Measurements from ENCODE around the gene THAP3. TPM values are rescaled to one million over a fixed set of nuclear protein-coding genes. Genes with fewer than 3 reads are reported as not detected.

The THAP3 gene
- total RNA-seq, 1 donor from 2014 or later = 25.0 TPM

DNA sequence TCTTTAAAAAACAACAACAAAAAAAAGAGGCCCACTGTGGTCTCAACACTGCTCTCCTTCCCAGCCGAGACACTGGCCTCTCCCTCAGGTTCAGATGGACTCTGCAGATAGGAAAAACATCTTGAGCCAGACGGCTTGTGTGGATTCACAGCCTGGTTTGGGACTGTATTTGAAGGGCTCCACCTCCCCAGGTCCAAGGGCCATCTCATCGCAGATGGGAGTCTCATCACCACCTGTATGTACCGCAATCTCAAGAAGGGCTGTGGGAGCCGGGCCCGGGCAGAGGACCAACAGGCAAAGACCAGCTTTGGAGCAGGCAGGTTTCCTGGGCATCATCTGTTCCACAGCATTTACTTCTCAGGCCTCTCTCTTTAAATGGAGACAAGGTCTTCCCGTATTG lies 34.6 kb upstream of the THAP3 start:
- Histone ChIP-seq H3K27me3 (no peaks in the 10 kb centered on the region), H3F3A (ENCODE audit: low read depth) (no peaks in the 10 kb centered on the region), H3K9me3 (ENCODE audit: low read depth) (no peaks in the 10 kb centered on the region), H2AFZ (replicated peaks) (no peak overlapping the region), H3K4me1 (no peaks in the 10 kb centered on the region), H4K20me1 (ENCODE audit: low read depth) (peaks cover 9% of the 10 kb centered on the region), H3K4me2 (no peak overlapping the region), H3K9ac (no peak overlapping the region), H3K27ac (no peak overlapping the region), H3K4me3 (no peak overlapping the region), H3K36me3 (no peaks in the 10 kb centered on the region), H3K79me2 (ENCODE audit: low read depth) (no peaks in the 10 kb centered on the region)
- Mint-ChIP-seq H3K9me3 (no peaks in the 10 kb centered on the region), H3K27me3 (ENCODE audit: insufficient read depth, low read depth) (peaks cover 4% of the 10 kb centered on the region), H3K4me1 (no peaks in the 10 kb centered on the region), H3K27ac (no peak overlapping the region), H3K36me3 (peaks cover 4% of the 10 kb centered on the region), H3K4me3 (no peak overlapping the region)
- TF ChIP-seq, protein P1, sequence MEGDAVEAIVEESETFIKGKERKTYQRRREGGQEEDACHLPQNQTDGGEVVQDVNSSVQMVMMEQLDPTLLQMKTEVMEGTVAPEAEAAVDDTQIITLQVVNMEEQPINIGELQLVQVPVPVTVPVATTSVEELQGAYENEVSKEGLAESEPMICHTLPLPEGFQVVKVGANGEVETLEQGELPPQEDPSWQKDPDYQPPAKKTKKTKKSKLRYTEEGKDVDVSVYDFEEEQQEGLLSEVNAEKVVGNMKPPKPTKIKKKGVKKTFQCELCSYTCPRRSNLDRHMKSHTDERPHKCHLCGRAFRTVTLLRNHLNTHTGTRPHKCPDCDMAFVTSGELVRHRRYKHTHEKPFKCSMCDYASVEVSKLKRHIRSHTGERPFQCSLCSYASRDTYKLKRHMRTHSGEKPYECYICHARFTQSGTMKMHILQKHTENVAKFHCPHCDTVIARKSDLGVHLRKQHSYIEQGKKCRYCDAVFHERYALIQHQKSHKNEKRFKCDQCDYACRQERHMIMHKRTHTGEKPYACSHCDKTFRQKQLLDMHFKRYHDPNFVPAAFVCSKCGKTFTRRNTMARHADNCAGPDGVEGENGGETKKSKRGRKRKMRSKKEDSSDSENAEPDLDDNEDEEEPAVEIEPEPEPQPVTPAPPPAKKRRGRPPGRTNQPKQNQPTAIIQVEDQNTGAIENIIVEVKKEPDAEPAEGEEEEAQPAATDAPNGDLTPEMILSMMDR (IDR thresholded peaks at IDR 0.05) = no peak
- TF ChIP-seq EZH2phosphoT487 (IDR thresholded peaks at IDR 0.05) (no peak), EZH2 (IDR thresholded peaks at IDR 0.05) (no peak)
- no peak for DNase-seq (ENCODE audit: low spot score)

DNA sequence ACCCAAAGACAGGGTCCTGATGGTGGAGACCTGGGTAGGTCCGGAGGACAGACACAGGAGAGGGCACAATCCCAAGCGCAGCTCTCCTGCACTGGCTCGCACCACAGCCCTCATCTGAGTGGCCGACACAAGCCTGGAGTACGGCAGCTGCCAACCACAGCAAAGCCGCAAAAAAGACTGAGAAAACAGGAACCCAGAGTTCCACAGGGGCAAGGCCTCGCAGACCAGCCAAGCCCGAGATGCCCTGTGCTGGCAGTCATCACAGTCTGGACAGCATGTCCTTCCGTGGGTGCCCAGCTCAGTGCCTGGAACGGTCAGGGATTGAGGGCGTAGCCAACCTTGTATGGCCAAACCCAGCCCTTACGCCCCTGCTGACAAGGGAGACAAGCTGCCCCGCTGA lies 33.4 kb upstream of the THAP3 start:
- H3F3A ChIP-seq (ENCODE audit: low read depth) = no peaks in the 10 kb centered on the region

DNA sequence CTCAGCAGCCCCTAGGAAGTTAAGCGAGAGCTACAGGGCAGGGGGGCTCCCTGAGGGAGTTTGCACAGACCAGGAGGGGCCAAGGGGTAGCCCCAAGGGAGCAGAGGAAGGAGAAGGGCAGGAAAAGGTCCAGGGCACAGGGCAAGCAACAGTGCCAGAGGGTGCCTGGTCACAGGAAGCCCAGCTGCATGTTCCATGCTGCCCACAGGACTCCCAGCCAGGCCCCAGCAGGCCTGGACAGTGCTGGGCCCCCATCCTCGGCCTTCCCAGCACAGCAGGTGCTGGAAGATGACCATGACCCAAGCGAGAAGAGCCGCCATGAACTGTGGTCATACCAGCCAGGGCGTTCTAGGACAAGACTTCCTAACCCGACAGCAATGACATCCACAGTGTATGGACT lies 33.0 kb upstream of the THAP3 start:
- no peaks in the 10 kb centered on the region for H3F3A ChIP-seq (ENCODE audit: low read depth)
- Mint-ChIP-seq H3K9me3 (no peaks in the 10 kb centered on the region), H3K36me3 (peaks cover 10% of the 10 kb centered on the region), H3K4me1 (no peaks in the 10 kb centered on the region), H3K27me3 (ENCODE audit: insufficient read depth, low read depth) (peaks cover 4% of the 10 kb centered on the region), H3K4me3 (no peak overlapping the region), H3K27ac (no peak overlapping the region)
- no peak overlapping the region for H2AFZ ChIP-seq (replicated peaks)
- no peak overlapping the region for H3K9ac ChIP-seq
- H3K27me3 ChIP-seq = no peaks in the 10 kb centered on the region
- TF ChIP-seq EZH2phosphoT487 (IDR thresholded peaks at IDR 0.05) = no peak
- TF ChIP-seq, protein P1 (IDR thresholded peaks at IDR 0.05) = no peak
- no peak overlapping the region for H3K27ac ChIP-seq
- no peak overlapping the region for H3K4me3 ChIP-seq
- no peak for DNase-seq (ENCODE audit: low spot score)
- H3K9me3 ChIP-seq (ENCODE audit: low read depth) = no peaks in the 10 kb centered on the region
- no peaks in the 10 kb centered on the region for H3K4me1 ChIP-seq
- no peaks in the 10 kb centered on the region for H3K36me3 ChIP-seq
- no peaks in the 10 kb centered on the region for H3K79me2 ChIP-seq (ENCODE audit: low read depth)
- H3K4me2 ChIP-seq = no peak overlapping the region
- peaks cover 12% of the 10 kb centered on the region for H4K20me1 ChIP-seq (ENCODE audit: low read depth)

More for the DNA sequence above, 33.4 kb upstream of the THAP3 start:
- peaks cover 10% of the 10 kb centered on the region for H4K20me1 ChIP-seq (ENCODE audit: low read depth)
- Mint-ChIP-seq H3K36me3 (peaks cover 7% of the 10 kb centered on the region), H3K9me3 (no peaks in the 10 kb centered on the region), H3K4me3 (no peak overlapping the region), H3K27me3 (ENCODE audit: insufficient read depth, low read depth) (peaks cover 4% of the 10 kb centered on the region), H3K27ac (no peak overlapping the region), H3K4me1 (no peaks in the 10 kb centered on the region)
- no peaks in the 10 kb centered on the region for H3K9me3 ChIP-seq (ENCODE audit: low read depth)
- no peak overlapping the region for H3K4me2 ChIP-seq
- H3K4me3 ChIP-seq = no peak overlapping the region
- H3K79me2 ChIP-seq (ENCODE audit: low read depth) = no peaks in the 10 kb centered on the region
- no peak overlapping the region for H3K27ac ChIP-seq
- H3K4me1 ChIP-seq = no peaks in the 10 kb centered on the region
- H3K36me3 ChIP-seq = no peaks in the 10 kb centered on the region
- no peak overlapping the region for H3K9ac ChIP-seq
- no peaks in the 10 kb centered on the region for H3K27me3 ChIP-seq
- no peak overlapping the region for H2AFZ ChIP-seq (replicated peaks)
- DNase-seq (ENCODE audit: low spot score) = no peak
- TF ChIP-seq EZH2phosphoT487 (IDR thresholded peaks at IDR 0.05) (no peak), EZH2 (IDR thresholded peaks at IDR 0.05) (no peak)
- TF ChIP-seq, protein P1 (IDR thresholded peaks at IDR 0.05) = no peak
